Measurements from ENCODE around the gene MSL1. TPM values are rescaled to one million over a fixed set of nuclear protein-coding genes. Genes with fewer than 3 reads are reported as not detected.

Gene MSL1
- total and polyA plus RNA-seq, 2 of the 13 experiments (the other 11 are each of a cell fraction or from before 2014, with no cell fraction given) = 63.8 to 88.5 TPM

DNA sequence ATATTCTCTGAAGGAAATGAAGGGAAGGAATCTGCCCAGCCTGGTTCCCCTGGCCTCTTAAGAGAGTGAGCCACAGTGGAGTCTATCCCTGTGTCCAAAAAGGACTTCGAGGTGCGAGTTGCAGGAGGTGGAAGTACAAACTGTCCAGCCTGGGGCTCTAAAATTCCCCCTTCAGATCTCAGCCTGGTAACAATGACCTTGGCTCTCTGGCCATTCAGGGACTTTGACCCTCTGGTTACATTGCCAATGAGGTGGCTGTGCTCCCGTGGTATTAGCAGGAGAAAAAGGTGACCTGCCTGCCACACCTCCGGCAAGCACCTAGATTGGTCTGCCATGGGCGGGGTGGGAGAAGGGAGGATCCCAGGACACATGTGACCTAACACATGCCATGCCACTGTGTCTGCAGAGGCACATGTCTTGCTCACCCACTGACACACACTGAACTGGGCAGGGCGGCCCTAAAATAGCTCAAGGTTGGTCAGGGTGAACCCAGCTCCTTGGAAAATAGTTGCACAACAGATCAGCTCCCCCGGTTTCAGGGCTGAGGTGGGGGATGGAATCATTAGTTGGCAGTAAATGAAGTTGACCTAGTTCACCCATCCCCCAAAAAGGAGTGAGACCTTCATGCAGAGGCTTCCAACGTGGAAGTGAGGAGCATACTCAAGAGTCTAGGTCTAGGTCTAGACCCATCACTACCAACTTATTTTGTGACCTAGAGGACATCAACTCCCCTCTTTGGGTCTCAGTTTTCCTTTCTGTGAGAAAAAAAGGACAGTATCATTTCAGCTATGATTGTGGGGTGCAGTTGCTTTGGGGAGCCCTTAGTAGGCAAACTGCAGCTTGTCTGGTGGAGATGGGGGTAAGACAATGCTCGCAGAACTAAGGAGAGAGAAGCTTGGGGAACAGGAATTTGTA lies 23.6 kb upstream of the MSL1 start (continued):
- TF ChIP-seq ZNF75D (CRISPR knock-in tag; IDR thresholded peaks at IDR 0.05; ENCODE audit: borderline replicate concordance) (no peak), ZNF17 (CRISPR knock-in tag; IDR thresholded peaks at IDR 0.05) (no peak), E2F2 (CRISPR knock-in tag; IDR thresholded peaks at IDR 0.05; ENCODE audit: borderline replicate concordance) (no peak), REXO4 (CRISPR knock-in tag; IDR thresholded peaks at IDR 0.05; ENCODE audit: borderline replicate concordance) (peak; percentile 60; the same call in 1 of the 2 replicates), RARG (CRISPR knock-in tag; IDR thresholded peaks at IDR 0.05; ENCODE audit: low read depth) (no peak), PHB2 (IDR thresholded peaks at IDR 0.05; ENCODE audit: partially characterized antibody) (no peak), REPIN1 (CRISPR knock-in tag; IDR thresholded peaks at IDR 0.05; ENCODE audit: borderline replicate concordance, low read depth) (peak; percentile 88), CBX1 (IDR thresholded peaks at IDR 0.05; ENCODE audit: low read depth) (no peak), ZBTB49 (CRISPR knock-in tag; IDR thresholded peaks at IDR 0.05; ENCODE audit: borderline replicate concordance) (no peak), IRX3 (CRISPR knock-in tag; IDR thresholded peaks at IDR 0.05; ENCODE audit: borderline replicate concordance, low read depth) (no peak), ZNF878 (CRISPR knock-in tag; IDR thresholded peaks at IDR 0.05) (peak; percentile 47), NFE2 (CRISPR knock-in tag; IDR thresholded peaks at IDR 0.05) (peak; percentile 14; the same call in 1 of the 2 replicates), HDAC1 (CRISPR knock-in tag; IDR thresholded peaks at IDR 0.05) (peak; percentile 80), TEF (CRISPR knock-in tag; IDR thresholded peaks at IDR 0.05) (peak; percentile 67; the same call in 1 of the 2 replicates), RARA (CRISPR knock-in tag; IDR thresholded peaks at IDR 0.05) (peak; percentile 96), ZNF607 (CRISPR knock-in tag; IDR thresholded peaks at IDR 0.05; ENCODE audit: borderline replicate concordance) (peak; percentile 98)
- TF ChIP-seq, protein P1, sequence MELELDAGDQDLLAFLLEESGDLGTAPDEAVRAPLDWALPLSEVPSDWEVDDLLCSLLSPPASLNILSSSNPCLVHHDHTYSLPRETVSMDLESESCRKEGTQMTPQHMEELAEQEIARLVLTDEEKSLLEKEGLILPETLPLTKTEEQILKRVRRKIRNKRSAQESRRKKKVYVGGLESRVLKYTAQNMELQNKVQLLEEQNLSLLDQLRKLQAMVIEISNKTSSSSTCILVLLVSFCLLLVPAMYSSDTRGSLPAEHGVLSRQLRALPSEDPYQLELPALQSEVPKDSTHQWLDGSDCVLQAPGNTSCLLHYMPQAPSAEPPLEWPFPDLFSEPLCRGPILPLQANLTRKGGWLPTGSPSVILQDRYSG (CRISPR knock-in tag; IDR thresholded peaks at IDR 0.05) = 0 out of 2 replicates have a peak, but pooled peaks have one; percentile 75
- TF ChIP-seq, protein P2, sequence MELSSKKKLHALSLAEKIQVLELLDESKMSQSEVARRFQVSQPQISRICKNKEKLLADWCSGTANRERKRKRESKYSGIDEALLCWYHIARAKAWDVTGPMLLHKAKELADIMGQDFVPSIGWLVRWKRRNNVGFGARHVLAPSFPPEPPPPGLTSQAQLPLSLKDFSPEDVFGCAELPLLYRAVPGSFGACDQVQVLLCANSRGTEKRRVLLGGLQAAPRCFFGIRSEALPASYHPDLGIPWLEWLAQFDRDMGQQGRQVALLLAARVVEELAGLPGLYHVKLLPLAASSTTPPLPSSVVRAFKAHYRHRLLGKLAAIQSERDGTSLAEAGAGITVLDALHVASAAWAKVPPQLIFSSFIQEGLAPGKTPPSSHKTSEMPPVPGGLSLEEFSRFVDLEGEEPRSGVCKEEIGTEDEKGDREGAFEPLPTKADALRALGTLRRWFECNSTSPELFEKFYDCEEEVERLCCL (CRISPR knock-in tag; IDR thresholded peaks at IDR 0.05; ENCODE audit: borderline replicate concordance) = peak; percentile 75; the same call in 1 of the 2 replicates
- TF ChIP-seq, protein P3, sequence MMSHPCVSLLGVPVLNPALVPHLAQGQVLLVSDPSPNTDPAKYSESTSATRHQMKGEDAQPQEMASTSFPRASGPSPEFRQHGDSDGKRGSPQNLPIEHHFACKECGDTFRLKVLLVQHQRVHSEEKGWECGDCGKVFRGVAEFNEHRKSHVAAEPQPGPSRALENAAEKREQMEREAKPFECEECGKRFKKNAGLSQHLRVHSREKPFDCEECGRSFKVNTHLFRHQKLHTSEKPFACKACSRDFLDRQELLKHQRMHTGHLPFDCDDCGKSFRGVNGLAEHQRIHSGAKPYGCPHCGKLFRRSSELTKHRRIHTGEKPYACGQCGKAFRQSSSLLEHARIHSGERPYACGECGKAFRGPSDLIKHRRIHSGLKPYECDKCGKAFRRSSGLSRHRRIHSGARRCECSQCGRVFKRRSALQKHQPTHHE (CRISPR knock-in tag; IDR thresholded peaks at IDR 0.05; ENCODE audit: borderline replicate concordance) = peak; percentile 91
